Measurements from ENCODE around the gene TTC23L.

DNA sequence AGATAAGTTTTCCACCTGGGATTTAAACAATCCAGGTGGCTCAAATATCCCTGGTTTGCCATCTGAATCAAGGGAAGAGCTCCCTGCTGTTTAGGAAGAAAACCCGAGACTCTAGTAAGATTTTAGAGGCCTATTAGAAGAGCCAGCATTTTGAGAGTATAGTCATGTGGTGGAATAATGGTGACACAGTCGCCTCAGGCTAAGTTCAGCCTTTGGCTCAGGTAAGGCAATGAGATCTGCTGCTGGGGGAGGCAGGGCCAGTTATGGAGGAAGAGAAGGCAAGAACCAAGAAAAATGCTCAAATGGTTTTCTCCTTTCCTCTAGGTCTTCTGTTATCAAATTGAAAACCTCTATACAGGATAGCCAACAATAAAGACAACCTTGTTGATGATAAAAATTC is 60.1 kb downstream of the TTC23L start:
- TF ChIP-seq CTCF (IDR thresholded peaks at IDR 0.05), result no peak
- no peak for TF ChIP-seq POLR2AphosphoS5 (IDR thresholded peaks at IDR 0.05)
- TF ChIP-seq POLR2A (IDR thresholded peaks at IDR 0.05), result no peak
- TF ChIP-seq EP300 (IDR thresholded peaks at IDR 0.05), result no peak

Measured in sigmoid colon (tissue), 4 donors.